Thymus (tissue), 11 donors: Measurements from ENCODE around the gene SCG5. TPM values are rescaled to one million over a fixed set of nuclear protein-coding genes. Genes with fewer than 3 reads are reported as not detected.

ENCODE experiments used
- DNase-seq, 9 donors: peaks; one replicate each; pipeline ENCODE4 v3.0.0-alpha.2; 2013; ENCODE audit warnings: low spot score in 9 of 9, low read depth in 6 of 9, missing footprints in 1 of 9
- H3K27ac ChIP-seq, 2 donors: one replicate each; pipeline ENCODE4 v1.5.1; 2013; ENCODE audit warnings: control low read depth in 1 of 2, low read depth in 1 of 2, low read length in 1 of 2, mild to moderate bottlenecking in 1 of 2, moderate library complexity in 1 of 2
- H3K27me3 ChIP-seq, 2 donors: one replicate each; pipeline ENCODE4 v1.5.1; 2013; ENCODE audit warnings: low read length in 1 of 2; ENCODE audit not compliant: control insufficient read depth in 2 of 2, insufficient read depth in 1 of 2
- H3K36me3 ChIP-seq, 2 donors: one replicate each; pipeline ENCODE4 v1.5.1; 2013; ENCODE audit warnings: low read length in 1 of 2, mild to moderate bottlenecking in 1 of 2, moderate library complexity in 1 of 2; ENCODE audit not compliant: control insufficient read depth in 2 of 2, insufficient read depth in 2 of 2
- H3K4me1 ChIP-seq, 2 donors: one replicate each; pipeline ENCODE4 v1.5.1; 2013; ENCODE audit warnings: low read length in 2 of 2; ENCODE audit not compliant: control insufficient read depth in 2 of 2, insufficient read depth in 2 of 2
- H3K4me3 ChIP-seq, 2 donors: one replicate each; pipeline ENCODE4 v1.5.1; 2013; ENCODE audit warnings: low read length in 2 of 2, control low read depth in 1 of 2, mild to moderate bottlenecking in 1 of 2
- H3K9me3 ChIP-seq, 2 donors: one replicate each; pipeline ENCODE4 v1.5.1; 2013; ENCODE audit warnings: low read length in 1 of 2, mild to moderate bottlenecking in 1 of 2; ENCODE audit not compliant: control insufficient read depth in 2 of 2, insufficient read depth in 1 of 2
- WGBS: extraction: QIAGEN DNeasy Blood & Tissue Kit; methylation state at CpG from one replicate; pipeline ENCODE4 v1.1.7; 2013; 5-methylcytosine and 5-hydroxymethylcytosine counted together
- polyA plus RNA-seq: library from polyadenylated mRNA; stranded (reverse); fragments of 200-250 nt; gene quantifications from one replicate; pipeline ENCODE4 v1.2.3, GENCODE V29; 2013
- total RNA-seq: library from RNA; stranded (reverse); fragments of 120-200 nt; gene quantifications from one replicate; pipeline ENCODE4 v1.2.4, GENCODE V29; 2013
- donor health status: healthy.

Gene SCG5
- total and polyA plus RNA-seq, 2 donors, result 2.0 to 3.4 TPM

GRCh38 chr15:32730677-32731654 is 89.5 kb downstream of the SCG5 start:
- no peak overlapping the region for H3K4me3 ChIP-seq
- H3K9me3 ChIP-seq, result no peaks in the 10 kb centered on the region
- H3K4me1 ChIP-seq, result no peaks in the 10 kb centered on the region
- H3K27me3 ChIP-seq, result peaks cover 0 to 3% of the 10 kb centered on the region in 2 donors
- H3K36me3 ChIP-seq, result no peaks in the 10 kb centered on the region
- H3K27ac ChIP-seq, result no peak overlapping the region
- WGBS, result 60% methylated on average over 27 of the region's 27 CpGs
- no peak for DNase-seq

GRCh38 chr15:32732574-32733157 is 91.2 kb downstream of the SCG5 start:
- peaks cover 0 to 3% of the 10 kb centered on the region in 2 donors for H3K27me3 ChIP-seq
- no peak overlapping the region for H3K27ac ChIP-seq
- DNase-seq, result no peak
- no peaks in the 10 kb centered on the region for H3K36me3 ChIP-seq
- WGBS, result 94% methylated on average over 6 of the region's 6 CpGs
- H3K9me3 ChIP-seq, result no peaks in the 10 kb centered on the region
- H3K4me1 ChIP-seq, result no peaks in the 10 kb centered on the region
- no peak overlapping the region for H3K4me3 ChIP-seq

- WGBS, result 74% methylated on average over 3 of the region's 3 CpGs
- peaks cover 0 to 3% of the 10 kb centered on the region in 2 donors for H3K27me3 ChIP-seq
- H3K36me3 ChIP-seq, result no peaks in the 10 kb centered on the region
- DNase-seq, result no peak
- H3K9me3 ChIP-seq, result no peaks in the 10 kb centered on the region
- no peak overlapping the region for H3K4me3 ChIP-seq
- no peaks in the 10 kb centered on the region for H3K4me1 ChIP-seq
- H3K27ac ChIP-seq, result no peak overlapping the region
Measured at GRCh38 chr15:32733281-32733680, 91.8 kb downstream of the SCG5 start.

- no peak for DNase-seq
- no peak overlapping the region for H3K4me3 ChIP-seq
- H3K27ac ChIP-seq, result no peak overlapping the region
- WGBS, result 96% methylated on average over 2 of the region's 2 CpGs
- H3K4me1 ChIP-seq, result no peaks in the 10 kb centered on the region
- no peaks in the 10 kb centered on the region for H3K36me3 ChIP-seq
- H3K27me3 ChIP-seq, result peaks cover 0 to 3% of the 10 kb centered on the region in 2 donors
- H3K9me3 ChIP-seq, result no peaks in the 10 kb centered on the region
Measured at GRCh38 chr15:32735989-32736700, 94.6 kb downstream of the SCG5 start.

- Histone ChIP-seq H3K4me1 (no peaks in the 10 kb centered on the region), H3K4me3 (no peak overlapping the region), H3K27ac (no peak overlapping the region), H3K9me3 (no peaks in the 10 kb centered on the region), H3K27me3 (no peaks in the 10 kb centered on the region), H3K36me3 (no peaks in the 10 kb centered on the region)
- DNase-seq, result no peak
- WGBS, result over 99% methylated on average over 2 of the region's 2 CpGs
Measured at GRCh38 chr15:32736701-32737061, 95.2 kb downstream of the SCG5 start.

- 96% methylated on average over 4 of the region's 4 CpGs for WGBS
- no peak overlapping the region for H3K27ac ChIP-seq
- no peaks in the 10 kb centered on the region for H3K27me3 ChIP-seq
- H3K9me3 ChIP-seq, result no peaks in the 10 kb centered on the region
- no peaks in the 10 kb centered on the region for H3K36me3 ChIP-seq
- H3K4me3 ChIP-seq, result no peak overlapping the region
- H3K4me1 ChIP-seq, result no peaks in the 10 kb centered on the region
- DNase-seq, result no peak
Measured at GRCh38 chr15:32737304-32737703, 95.8 kb downstream of the SCG5 start.

- Histone ChIP-seq H3K36me3 (no peaks in the 10 kb centered on the region), H3K27ac (no peak overlapping the region), H3K9me3 (no peaks in the 10 kb centered on the region), H3K4me3 (no peak overlapping the region), H3K4me1 (no peaks in the 10 kb centered on the region), H3K27me3 (no peaks in the 10 kb centered on the region)
- 100% methylated on average over 1 of the region's 1 CpG for WGBS
- no peak for DNase-seq
Measured at GRCh38 chr15:32738666-32739065, 97.2 kb downstream of the SCG5 start.

GRCh38 chr15:32739522-32740063 is 98.1 kb downstream of the SCG5 start:
- Histone ChIP-seq H3K36me3 (no peaks in the 10 kb centered on the region), H3K9me3 (no peaks in the 10 kb centered on the region), H3K4me1 (no peaks in the 10 kb centered on the region), H3K27me3 (no peaks in the 10 kb centered on the region), H3K27ac (no peak overlapping the region), H3K4me3 (no peak overlapping the region)
- 87% methylated on average over 1 of the region's 1 CpG for WGBS
- no peak for DNase-seq
